H1 (cell line): Measurements from ENCODE around the gene DMRTA1.
"Not testable (repeated sequence)": the region's sequence is repeated elsewhere in the genome, so short reads cannot be mapped to it uniquely, and the experiment has no call there.

Experiments used
- POLR2A ChIP-seq, 2 experiments: IDR thresholded peaks; 1 replicate in 1 of 2; 2 replicates in 1 of 2; pipeline ENCODE4 v1.6.1; 2011; ENCODE audit warnings: low read depth in 2 of 2, low read length in 2 of 2, mild to moderate bottlenecking in 2 of 2; ENCODE audit errors: control extremely low read depth in 1 of 2
- POLR2AphosphoS5 ChIP-seq: IDR thresholded peaks from 2 replicates; pipeline ENCODE4 v1.6.1; 2011; ENCODE audit warnings: low read depth, low read length
- RXRA ChIP-seq: IDR thresholded peaks from 2 replicates; pipeline ENCODE4 v1.6.1; 2011; ENCODE audit warnings: low read depth, mild to moderate bottlenecking, low read length, moderate library complexity; ENCODE audit not compliant: insufficient read depth

DNA sequence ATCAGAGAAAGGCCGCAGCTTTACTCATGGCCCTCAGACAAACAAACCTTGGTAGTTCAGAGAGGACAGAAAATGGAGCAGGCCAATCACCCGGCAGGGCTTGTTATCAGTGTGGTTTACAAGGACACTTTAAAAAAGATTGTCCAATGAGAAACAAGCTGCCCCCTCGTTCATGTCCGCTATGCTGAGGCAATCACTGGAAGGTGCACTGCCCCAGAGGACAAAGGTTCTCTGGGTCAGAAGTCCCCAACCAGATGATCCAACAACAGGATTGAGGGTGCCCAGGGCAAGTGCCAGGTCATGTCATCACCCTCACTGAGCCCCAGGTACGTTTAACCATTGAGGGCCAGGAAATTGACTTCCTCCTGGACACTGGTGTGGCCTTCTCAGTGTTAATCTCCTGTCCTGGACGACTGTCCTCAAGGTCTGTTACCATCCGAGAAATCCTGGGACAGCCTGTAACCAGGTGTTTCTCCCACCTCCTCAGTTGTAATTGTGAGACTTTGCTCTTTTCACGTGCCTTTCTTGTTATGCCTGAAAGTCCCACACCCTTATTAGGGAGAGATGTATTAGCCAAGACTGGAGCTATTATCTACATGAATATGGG lies 9.1 kb upstream of the DMRTA1 start:
- TF ChIP-seq POLR2A (IDR thresholded peaks at IDR 0.05; ENCODE audit: control extremely low read depth in 1 of 2, low read depth in 2 of 2, low read length in 2 of 2); POLR2AphosphoS5; RXRA: not testable (repeated sequence)
